ENCODE measurements around the gene PTPN12.

Gene PTPN12

GRCh38 chr7:77662869-77663268 is 125.8 kb downstream of the PTPN12 start:
- no peak for DNase-seq (ENCODE audit: low read depth in 1 of 2, low spot score in 1 of 2)

GRCh38 chr7:77664715-77665114 is 127.6 kb downstream of the PTPN12 start:
- no peak for DNase-seq (ENCODE audit: low read depth in 1 of 2, low spot score in 1 of 2)

DNA sequence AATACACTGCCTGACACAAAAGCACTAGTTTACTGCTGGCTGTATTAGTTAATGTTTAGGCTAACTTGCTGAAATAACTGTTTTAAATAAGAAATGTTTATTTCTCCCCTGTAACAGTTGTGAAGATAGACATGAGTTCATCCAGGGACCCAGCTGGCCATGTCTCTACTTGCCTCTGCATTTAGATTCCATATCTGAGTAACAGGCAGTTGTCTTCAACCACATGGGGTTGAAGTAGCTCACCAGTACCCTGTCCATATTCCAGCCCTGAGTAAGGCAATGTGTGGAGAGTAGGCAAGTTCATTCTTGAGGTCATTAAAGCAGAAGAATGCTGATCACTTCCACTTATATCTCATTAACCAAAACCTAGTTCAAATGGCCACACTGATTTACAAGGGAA is 128.1 kb downstream of the PTPN12 start:
- DNase-seq (ENCODE audit: low read depth in 1 of 2, low spot score in 1 of 2), result no peak

DNA sequence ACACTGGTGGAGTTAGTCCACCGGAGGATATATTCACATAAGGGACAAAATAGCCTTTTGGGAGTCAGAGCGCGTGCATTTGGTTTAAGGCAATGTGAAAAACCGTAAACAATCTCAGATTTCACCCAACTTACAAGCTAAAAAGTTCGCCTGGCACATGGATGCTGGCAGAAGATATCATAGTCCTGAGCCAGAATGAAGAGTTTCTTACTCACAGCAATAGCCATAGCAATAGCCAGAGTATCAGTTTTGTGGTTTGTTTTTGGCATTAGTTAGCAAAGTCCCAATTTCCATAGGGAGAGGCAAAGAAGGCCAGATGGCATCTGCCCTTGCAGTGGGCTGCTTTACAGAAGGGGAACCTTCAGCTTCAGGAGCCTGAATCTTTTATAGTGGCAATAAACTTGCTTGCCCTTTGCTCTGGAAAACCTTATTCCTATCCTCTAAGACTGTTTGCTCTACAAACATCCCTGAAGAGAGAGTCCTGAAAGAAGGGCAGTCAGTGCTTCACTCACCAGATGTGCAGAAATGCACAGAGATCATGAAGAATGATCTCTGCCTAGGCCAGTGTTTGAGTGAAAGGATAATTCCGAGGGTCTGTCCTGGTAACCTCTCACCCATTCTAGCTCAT is 130.5 kb downstream of the PTPN12 start:
- no peak for DNase-seq (ENCODE audit: low read depth in 1 of 2, low spot score in 1 of 2)

DNA sequence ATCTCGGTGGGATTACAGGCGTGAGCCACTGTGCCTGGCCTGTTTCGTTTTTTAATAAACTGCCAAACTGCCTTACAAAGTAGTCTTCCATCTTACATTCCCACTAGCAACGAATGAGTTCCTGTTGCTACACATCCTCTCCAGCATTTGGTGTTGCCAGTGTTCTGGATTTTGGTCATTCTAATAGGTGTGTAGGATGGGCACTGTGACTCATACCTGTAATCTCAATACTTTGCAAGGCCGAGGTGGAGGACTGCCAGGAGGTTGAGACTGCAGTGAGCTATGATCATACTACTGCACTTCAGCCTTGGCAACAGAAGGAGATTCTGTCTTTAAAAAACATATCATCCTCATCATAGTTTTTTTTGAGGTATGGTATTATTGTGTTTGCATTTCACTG is 137.8 kb downstream of the PTPN12 start:
- no peak for DNase-seq (ENCODE audit: low read depth in 1 of 2, low spot score in 1 of 2)

- no peak for DNase-seq (ENCODE audit: low read depth in 1 of 2, low spot score in 1 of 2)
Observed at GRCh38 chr7:77679608-77680007, 142.5 kb downstream of the PTPN12 start.

DNA sequence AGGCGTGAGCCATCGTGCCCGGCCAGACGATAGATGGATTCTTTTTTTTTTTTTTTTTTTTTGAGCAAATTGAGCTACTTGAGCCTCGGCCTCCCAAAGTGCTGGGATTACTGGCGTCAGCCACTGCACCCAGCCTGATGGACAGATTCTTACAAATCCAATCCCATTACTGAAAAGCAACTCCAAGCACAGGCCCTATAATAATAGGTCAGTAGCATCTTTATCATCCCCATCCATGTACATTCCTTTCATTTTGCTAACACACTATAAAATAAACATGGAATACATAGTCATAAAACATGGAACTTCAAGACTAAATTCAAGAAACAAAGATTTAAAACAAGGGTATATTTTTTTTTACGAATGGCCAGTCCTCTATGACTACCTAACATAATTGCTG is 143.2 kb downstream of the PTPN12 start:
- DNase-seq (ENCODE audit: low read depth in 1 of 2, low spot score in 1 of 2), result no peak

DNA sequence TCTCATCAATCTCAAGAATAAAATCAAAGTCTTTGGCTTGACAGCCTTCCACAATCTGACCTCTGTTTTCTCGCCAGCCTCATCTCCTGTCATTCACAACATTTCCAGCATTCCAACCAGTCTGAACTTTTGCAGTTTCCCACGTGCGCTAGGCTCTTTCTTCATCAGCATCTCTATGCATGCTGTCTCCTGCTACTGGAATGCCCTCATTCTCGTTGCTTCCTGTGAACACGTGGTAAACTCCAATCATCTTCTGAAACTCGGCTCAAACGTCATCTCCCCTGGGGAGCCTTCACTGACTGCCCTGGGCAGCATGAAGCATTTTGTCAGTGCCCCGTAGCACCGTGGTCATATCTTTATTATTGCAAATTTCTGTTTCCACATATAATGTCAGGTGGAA is 146.9 kb downstream of the PTPN12 start:
- DNase-seq (ENCODE audit: low read depth in 1 of 2, low spot score in 1 of 2), result no peak

- no peak for DNase-seq (ENCODE audit: low read depth in 1 of 2, low spot score in 1 of 2)
Observed at GRCh38 chr7:77685233-77685632, 148.1 kb downstream of the PTPN12 start.

DNA sequence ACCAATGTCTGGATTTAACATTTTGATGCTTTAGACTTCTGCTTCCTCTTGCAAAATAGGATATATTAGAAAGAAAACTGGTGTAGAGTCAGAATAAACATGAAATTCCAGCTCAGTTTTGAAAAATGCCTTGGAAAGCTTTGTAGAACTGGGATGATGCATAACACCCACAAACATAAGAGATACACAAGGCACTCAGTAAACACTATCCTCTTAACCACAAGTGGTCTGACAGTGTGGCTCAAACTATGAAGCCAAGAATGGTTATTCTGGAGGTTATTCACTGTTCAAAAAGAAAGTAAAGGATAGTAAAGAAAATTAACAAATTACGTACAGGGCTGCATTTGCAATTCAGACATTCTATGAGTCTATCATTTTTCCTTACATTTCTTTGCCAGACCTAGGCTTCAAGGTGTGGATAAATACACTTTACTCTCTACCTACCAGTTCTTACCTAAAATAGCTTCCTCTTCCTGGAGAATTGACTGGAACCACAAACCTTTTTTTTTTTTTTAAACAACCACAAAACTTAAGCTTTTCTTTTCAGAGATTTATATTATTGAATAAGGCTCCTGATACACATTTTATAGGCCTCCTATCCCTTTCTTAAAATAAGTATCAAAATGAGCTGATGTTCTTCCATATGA is 150.1 kb downstream of the PTPN12 start:
- DNase-seq (ENCODE audit: low read depth in 1 of 2, low spot score in 1 of 2), result no peak

- no peak for DNase-seq (ENCODE audit: low read depth in 1 of 2, low spot score in 1 of 2)
Observed at GRCh38 chr7:77687747-77688144, 150.7 kb downstream of the PTPN12 start.

Measured in activated CD4-positive, alpha-beta T cell treated with anti-CD3 and anti-CD28 coated beads, Interleukin-2, amount 50 U/mL, for 24 hours (primary cell).